ENCODE measurements around the gene DISC1. TPM values are rescaled to one million over a fixed set of nuclear protein-coding genes. Genes with fewer than 3 reads are reported as not detected.

The DISC1 gene
- total RNA-seq, 1 experiment from 2014 or later: 0.36 TPM

DNA sequence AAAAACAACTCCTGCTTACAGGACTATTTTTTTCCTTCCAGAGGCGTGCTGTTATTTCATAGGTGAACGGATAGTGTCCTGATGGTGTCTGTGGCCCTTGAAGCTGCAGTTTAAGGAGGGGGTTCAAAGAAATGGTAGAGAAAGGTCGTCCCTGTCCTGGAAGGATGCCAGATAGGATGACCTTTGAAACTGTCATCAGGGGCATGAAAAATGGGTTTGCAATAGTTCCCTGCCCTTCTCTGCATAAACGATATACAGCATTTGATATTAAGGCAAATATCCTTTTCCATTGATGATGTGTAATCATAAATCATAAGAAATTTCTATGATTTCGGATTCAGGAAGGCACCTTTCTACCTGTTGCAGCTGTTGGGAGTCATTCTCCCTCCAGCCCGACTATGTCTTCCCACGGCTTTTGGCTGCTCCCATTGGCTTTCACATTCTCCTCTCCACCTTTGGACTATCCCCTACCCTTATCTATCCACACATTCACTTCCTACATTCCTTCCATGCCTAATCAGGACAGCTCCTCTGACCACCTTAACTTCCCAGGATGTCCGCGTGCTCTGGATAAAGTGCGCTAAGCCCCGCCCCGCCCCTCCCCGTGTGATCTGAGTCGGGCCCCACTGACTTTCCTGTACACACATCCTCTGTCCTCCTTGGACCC, 209.8 kb downstream of the DISC1 start:
- no peaks in the 10 kb centered on the region for H3K9me3 ChIP-seq (ENCODE audit: control insufficient read depth, insufficient read depth, low read depth, low read length)
- TF ChIP-seq POLR2AphosphoS5 (IDR thresholded peaks at IDR 0.05; ENCODE audit: low read depth, low read length): no peak
- no peak for TF ChIP-seq SIN3A (IDR thresholded peaks at IDR 0.05; ENCODE audit: borderline replicate concordance, insufficient read depth, low read depth, low read length)
- no peak for TF ChIP-seq REST (IDR thresholded peaks at IDR 0.05; ENCODE audit: insufficient read depth in 1 of 2, low read depth in 2 of 2, low read length in 1 of 2)
- TF ChIP-seq TCF7L2 (IDR thresholded peaks at IDR 0.05; ENCODE audit: low read depth, low read length): no peak
- TF ChIP-seq, protein P1, sequence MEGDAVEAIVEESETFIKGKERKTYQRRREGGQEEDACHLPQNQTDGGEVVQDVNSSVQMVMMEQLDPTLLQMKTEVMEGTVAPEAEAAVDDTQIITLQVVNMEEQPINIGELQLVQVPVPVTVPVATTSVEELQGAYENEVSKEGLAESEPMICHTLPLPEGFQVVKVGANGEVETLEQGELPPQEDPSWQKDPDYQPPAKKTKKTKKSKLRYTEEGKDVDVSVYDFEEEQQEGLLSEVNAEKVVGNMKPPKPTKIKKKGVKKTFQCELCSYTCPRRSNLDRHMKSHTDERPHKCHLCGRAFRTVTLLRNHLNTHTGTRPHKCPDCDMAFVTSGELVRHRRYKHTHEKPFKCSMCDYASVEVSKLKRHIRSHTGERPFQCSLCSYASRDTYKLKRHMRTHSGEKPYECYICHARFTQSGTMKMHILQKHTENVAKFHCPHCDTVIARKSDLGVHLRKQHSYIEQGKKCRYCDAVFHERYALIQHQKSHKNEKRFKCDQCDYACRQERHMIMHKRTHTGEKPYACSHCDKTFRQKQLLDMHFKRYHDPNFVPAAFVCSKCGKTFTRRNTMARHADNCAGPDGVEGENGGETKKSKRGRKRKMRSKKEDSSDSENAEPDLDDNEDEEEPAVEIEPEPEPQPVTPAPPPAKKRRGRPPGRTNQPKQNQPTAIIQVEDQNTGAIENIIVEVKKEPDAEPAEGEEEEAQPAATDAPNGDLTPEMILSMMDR (IDR thresholded peaks at IDR 0.05): no peak
- ChIA-PET POLR2A (no interaction called here), CTCF (no interaction called here)
- H3K27me3 ChIP-seq (ENCODE audit: control insufficient read depth, insufficient read depth, low read length): no peaks in the 10 kb centered on the region
- no peak for ATAC-seq
- BruUV-seq (replicated peaks): no TSS peak
- no peak overlapping the region for H3K4me3 ChIP-seq (ENCODE audit: low read depth in 2 of 2, low read length in 2 of 2)
- intact Hi-C loops (cut with micrococcal nuclease; ENCODE audit: unreplicated experiment) (no loop called here), in situ Hi-C loops (cut with HindIII; ENCODE audit: low pct_unique_long_range_greater_than_20kb, low sequenced_read_pairs) (no loop called here)
- no peak overlapping the region for H3K27ac ChIP-seq (ENCODE audit: low read length)
- no peaks in the 10 kb centered on the region for H3K4me1 ChIP-seq (ENCODE audit: control insufficient read depth, insufficient read depth, low read length)
- H3K36me3 ChIP-seq (ENCODE audit: control insufficient read depth, insufficient read depth, low read length): no peaks in the 10 kb centered on the region
- DNase-seq (ENCODE audit: low read depth, low spot score): no peak

DNA sequence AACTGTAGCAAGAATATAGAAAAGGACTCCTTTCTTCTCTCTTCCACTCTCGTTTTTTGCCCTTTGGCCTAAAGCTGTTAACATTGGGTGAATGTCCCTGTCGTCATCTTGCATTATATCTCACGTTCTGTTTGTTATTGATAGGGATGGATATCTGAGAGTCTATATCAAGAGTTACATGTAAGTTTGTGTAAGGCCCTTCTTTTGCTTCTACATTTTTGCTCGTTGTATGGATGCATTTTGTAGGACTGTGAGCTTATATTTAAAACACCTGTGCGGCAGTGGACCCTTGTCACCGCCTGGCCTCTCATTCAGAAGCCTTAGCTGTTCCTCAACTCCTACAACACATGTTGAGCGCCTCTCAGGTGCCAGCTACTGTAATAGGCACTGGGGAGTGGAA, 211.9 kb downstream of the DISC1 start:
- DNase-seq (ENCODE audit: low read depth, low spot score): no peak
- Histone ChIP-seq H3K4me1 (ENCODE audit: control insufficient read depth, insufficient read depth, low read length) (no peaks in the 10 kb centered on the region), H3K27ac (ENCODE audit: low read length) (no peak overlapping the region), H3K36me3 (ENCODE audit: control insufficient read depth, insufficient read depth, low read length) (no peaks in the 10 kb centered on the region), H3K9me3 (ENCODE audit: control insufficient read depth, insufficient read depth, low read depth, low read length) (no peaks in the 10 kb centered on the region), H3K4me3 (ENCODE audit: low read depth in 2 of 2, low read length in 2 of 2) (no peak overlapping the region), H3K27me3 (ENCODE audit: control insufficient read depth, insufficient read depth, low read length) (no peaks in the 10 kb centered on the region)
- ChIA-PET POLR2A (no interaction called here), CTCF (no interaction called here)
- TF ChIP-seq POLR2AphosphoS5 (IDR thresholded peaks at IDR 0.05; ENCODE audit: low read depth, low read length): no peak
- TF ChIP-seq TCF7L2 (IDR thresholded peaks at IDR 0.05; ENCODE audit: low read depth, low read length): no peak
- TF ChIP-seq SIN3A (IDR thresholded peaks at IDR 0.05; ENCODE audit: borderline replicate concordance, insufficient read depth, low read depth, low read length): no peak
- TF ChIP-seq, protein P1 (IDR thresholded peaks at IDR 0.05): no peak
- TF ChIP-seq REST (IDR thresholded peaks at IDR 0.05; ENCODE audit: insufficient read depth in 1 of 2, low read depth in 2 of 2, low read length in 1 of 2): no peak
- in situ Hi-C loops (cut with HindIII; ENCODE audit: low pct_unique_long_range_greater_than_20kb, low sequenced_read_pairs) (no loop called here), intact Hi-C loops (cut with micrococcal nuclease; ENCODE audit: unreplicated experiment) (no loop called here)
- no TSS peak for BruUV-seq (replicated peaks)
- no peak for ATAC-seq
